Measurements from ENCODE around the gene METTL3. TPM values are rescaled to one million over a fixed set of nuclear protein-coding genes. Genes with fewer than 3 reads are reported as not detected.
A peak's percentile ranks its signal among the peaks of the same experiment; 100 is the strongest.

METTL3 gene
- total and polyA plus RNA-seq, 2 of the 13 experiments (the other 11 are each of a cell fraction or from before 2014, with no cell fraction given), result 123 to 130 TPM

GRCh38 chr14:21510735-21511657 lies at the start of gene METTL3 (continued):
- TF ChIP-seq BRD4 (CRISPR knock-in tag; IDR thresholded peaks at IDR 0.05) (0 out of 2 replicates have a peak, but pooled peaks have one; percentile 13), BRCA1 (CRISPR knock-in tag; IDR thresholded peaks at IDR 0.05) (no peak), JDP2 (CRISPR knock-in tag; IDR thresholded peaks at IDR 0.05; ENCODE audit: borderline replicate concordance) (no peak), THRA (CRISPR knock-in tag; IDR thresholded peaks at IDR 0.05; ENCODE audit: borderline replicate concordance) (peak; percentile 81; the same call in 1 of the 2 replicates), HMGXB4 (CRISPR knock-in tag; IDR thresholded peaks at IDR 0.05; ENCODE audit: borderline replicate concordance in 1 of 2, low read depth in 1 of 2) (peak; percentile 68 to 91; a peak in 2 of 4 replicates), MATR3 (CRISPR knock-in tag; IDR thresholded peaks at IDR 0.05) (no peak), GTF2F1 (IDR thresholded peaks at IDR 0.05; ENCODE audit: low read length) (no peak; the same call in 1 of the 2 replicates), ARNT2 (CRISPR knock-in tag; IDR thresholded peaks at IDR 0.05; ENCODE audit: low read depth) (peak; percentile 95), ZFP91 (CRISPR knock-in tag; IDR thresholded peaks at IDR 0.05; ENCODE audit: borderline replicate concordance) (peak; percentile 91; the same call in 1 of the 2 replicates), ZBTB26 (CRISPR knock-in tag; IDR thresholded peaks at IDR 0.05; ENCODE audit: borderline replicate concordance) (peak; percentile 83; the same call in 1 of the 2 replicates), HDAC6 (IDR thresholded peaks at IDR 0.05; ENCODE audit: low read depth, low read length) (no peak), TBX3 (IDR thresholded peaks at IDR 0.05; ENCODE audit: borderline replicate concordance) (peak; percentile 93), ZNF280B (CRISPR knock-in tag; IDR thresholded peaks at IDR 0.05; ENCODE audit: borderline replicate concordance) (peak; percentile 98), ZNF530 (CRISPR knock-in tag; IDR thresholded peaks at IDR 0.05; ENCODE audit: low read depth) (peak; percentile 87; the same call in 1 of the 2 replicates)
